K562 (cell line): ENCODE data around the gene DARS2.

Source experiments
- CBX5 ChIP-seq: IDR thresholded peaks from 2 replicates; pipeline ENCODE4 v1.6.1; 2014; ENCODE audit warnings: low read depth, borderline replicate concordance
- CEBPB ChIP-seq: fragments of 450-650 bp; IDR thresholded peaks from 2 replicates; pipeline ENCODE4 v1.6.1; 2016; ENCODE audit warnings: missing genetic modification characterization, missing compliant biosample characterization
- CEBPZ ChIP-seq: fragments of 150-350 bp; IDR thresholded peaks from 2 replicates; pipeline ENCODE4 v1.6.1; 2014; ENCODE audit warnings: low read depth, mild to moderate bottlenecking, low read length, borderline replicate concordance
- CTCF ChIP-seq, 3 experiments: IDR thresholded peaks in 2 of 3; conservative IDR thresholded peaks in 1 of 3; 2 replicates each; pipeline ENCODE4 v1.5.1; 2011 to 2012; ENCODE audit warnings: low read length in 3 of 3, mild to moderate bottlenecking in 3 of 3, control low read depth in 2 of 3, improper control_type of control experiment in 1 of 3, inconsistent platforms in 1 of 3, low read depth in 1 of 3, mixed read lengths in 1 of 3, moderate library complexity in 1 of 3; ENCODE audit not compliant: insufficient read depth in 2 of 3
- E2F5 ChIP-seq: sonication (generic); formaldehyde crosslinking; IDR thresholded peaks from 2 replicates; pipeline ENCODE4 v1.8.0; 2022; ENCODE audit warnings: mild to moderate bottlenecking, missing genetic modification reagents
- NFIC ChIP-seq: fragments of 450-650 bp; IDR thresholded peaks from 2 replicates; pipeline ENCODE4 v1.6.1; 2017; ENCODE audit warnings: mild to moderate bottlenecking, inconsistent platforms
- RBM39 ChIP-seq: fragments of 200-400 bp; formaldehyde crosslinking; optimal IDR thresholded peaks from 2 replicates; pipeline ENCODE3; 2018; ENCODE audit warnings: low read depth, low read length
- TCF7L2 ChIP-seq: fragments of 150-350 bp; IDR thresholded peaks from 2 replicates; pipeline ENCODE4 v1.6.1; 2016; ENCODE audit warnings: low read depth, mild to moderate bottlenecking, low read length, moderate library complexity
- ZC3H4 ChIP-seq: sonication (generic); formaldehyde crosslinking; IDR thresholded peaks from 2 replicates; pipeline ENCODE4 v1.9.0; 2021; ENCODE audit warnings: missing genetic modification reagents, borderline replicate concordance
- ZNF274 ChIP-seq: IDR thresholded peaks from 2 replicates; pipeline ENCODE4 v1.6.1; 2011; ENCODE audit warnings: low read depth, mild to moderate bottlenecking, low read length, moderate library complexity, borderline replicate concordance
- ZNF778 ChIP-seq: fragments of 450-650 bp; formaldehyde crosslinking; IDR thresholded peaks from 2 replicates; pipeline ENCODE4 v1.4.0; 2020; ENCODE audit warnings: mild to moderate bottlenecking, moderate library complexity

GRCh38 chr1:173894189-173894588 is 69.7 kb downstream of the DARS2 start:
- TF ChIP-seq ZNF274 (no peak), TCF7L2 (no peak), ZNF778 (CRISPR knock-in tag) (no peak), CBX5 (no peak), RBM39 (no peak), CTCF (IDR thresholded peaks at IDR 0.05 in 2 of 3, conservative IDR thresholded peaks at IDR 0.05 in 1 of 3; ENCODE audit: insufficient read depth in 2 of 3, low read depth in 1 of 3, low read length in 3 of 3) (no peak), NFIC (no peak), E2F5 (CRISPR knock-in tag) (no peak), CEBPB (tag) (no peak), CEBPZ (no peak), ZC3H4 (CRISPR knock-in tag) (no peak)
